ENCODE results near the gene RPL18A. TPM values are rescaled to one million over a fixed set of nuclear protein-coding genes. Genes with fewer than 3 reads are reported as not detected.

The RPL18A gene
- total and polyA plus RNA-seq, 4 donors: 452 to 870 (median 477) TPM

GRCh38 chr19:17811681-17812080 is 48.0 kb upstream of the RPL18A start (continued):
- TF ChIP-seq, protein P1, sequence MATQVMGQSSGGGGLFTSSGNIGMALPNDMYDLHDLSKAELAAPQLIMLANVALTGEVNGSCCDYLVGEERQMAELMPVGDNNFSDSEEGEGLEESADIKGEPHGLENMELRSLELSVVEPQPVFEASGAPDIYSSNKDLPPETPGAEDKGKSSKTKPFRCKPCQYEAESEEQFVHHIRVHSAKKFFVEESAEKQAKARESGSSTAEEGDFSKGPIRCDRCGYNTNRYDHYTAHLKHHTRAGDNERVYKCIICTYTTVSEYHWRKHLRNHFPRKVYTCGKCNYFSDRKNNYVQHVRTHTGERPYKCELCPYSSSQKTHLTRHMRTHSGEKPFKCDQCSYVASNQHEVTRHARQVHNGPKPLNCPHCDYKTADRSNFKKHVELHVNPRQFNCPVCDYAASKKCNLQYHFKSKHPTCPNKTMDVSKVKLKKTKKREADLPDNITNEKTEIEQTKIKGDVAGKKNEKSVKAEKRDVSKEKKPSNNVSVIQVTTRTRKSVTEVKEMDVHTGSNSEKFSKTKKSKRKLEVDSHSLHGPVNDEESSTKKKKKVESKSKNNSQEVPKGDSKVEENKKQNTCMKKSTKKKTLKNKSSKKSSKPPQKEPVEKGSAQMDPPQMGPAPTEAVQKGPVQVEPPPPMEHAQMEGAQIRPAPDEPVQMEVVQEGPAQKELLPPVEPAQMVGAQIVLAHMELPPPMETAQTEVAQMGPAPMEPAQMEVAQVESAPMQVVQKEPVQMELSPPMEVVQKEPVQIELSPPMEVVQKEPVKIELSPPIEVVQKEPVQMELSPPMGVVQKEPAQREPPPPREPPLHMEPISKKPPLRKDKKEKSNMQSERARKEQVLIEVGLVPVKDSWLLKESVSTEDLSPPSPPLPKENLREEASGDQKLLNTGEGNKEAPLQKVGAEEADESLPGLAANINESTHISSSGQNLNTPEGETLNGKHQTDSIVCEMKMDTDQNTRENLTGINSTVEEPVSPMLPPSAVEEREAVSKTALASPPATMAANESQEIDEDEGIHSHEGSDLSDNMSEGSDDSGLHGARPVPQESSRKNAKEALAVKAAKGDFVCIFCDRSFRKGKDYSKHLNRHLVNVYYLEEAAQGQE (IDR thresholded peaks at IDR 0.05): no peak
- TF ChIP-seq NR2F2 (IDR thresholded peaks at IDR 0.05) (no peak), EGR1 (IDR thresholded peaks at IDR 0.05; ENCODE audit: low read depth in 2 of 2) (no peak)

- no peak overlapping the region for H3K27ac ChIP-seq (ENCODE audit: low read depth in 1 of 2, low read length in 2 of 2)
- H3K4me3 ChIP-seq (ENCODE audit: low read depth in 1 of 3, low read length in 3 of 3): no peak overlapping the region
- TF ChIP-seq FOXA2 (IDR thresholded peaks at IDR 0.05) (no peak), YY1 (IDR thresholded peaks at IDR 0.05) (no peak), JUND (IDR thresholded peaks at IDR 0.05) (no peak), TAF1 (conservative IDR thresholded peaks at IDR 0.05) (no peak), HNF4G (IDR thresholded peaks at IDR 0.05) (no peak), RXRA (IDR thresholded peaks at IDR 0.05) (no peak), SP1 (IDR thresholded peaks at IDR 0.05) (no peak), FOXA1 (IDR thresholded peaks at IDR 0.05) (no peak), NR2F2 (IDR thresholded peaks at IDR 0.05) (no peak)
- TF ChIP-seq, protein P1 (IDR thresholded peaks at IDR 0.05): no peak
- TF ChIP-seq, protein P2, sequence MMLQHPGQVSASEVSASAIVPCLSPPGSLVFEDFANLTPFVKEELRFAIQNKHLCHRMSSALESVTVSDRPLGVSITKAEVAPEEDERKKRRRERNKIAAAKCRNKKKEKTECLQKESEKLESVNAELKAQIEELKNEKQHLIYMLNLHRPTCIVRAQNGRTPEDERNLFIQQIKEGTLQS (IDR thresholded peaks at IDR 0.05): no peak
- no peaks in the 10 kb centered on the region for H3K9me3 ChIP-seq (ENCODE audit: control insufficient read depth in 4 of 4, low read length in 3 of 4)
- H3K36me3 ChIP-seq (ENCODE audit: control insufficient read depth in 4 of 4, insufficient read depth in 3 of 4, low read depth in 1 of 4, low read length in 3 of 4): no peaks in the 10 kb centered on the region
- no peaks in the 10 kb centered on the region for H3K4me1 ChIP-seq (ENCODE audit: control insufficient read depth in 4 of 4, insufficient read depth in 4 of 4, low read length in 3 of 4)
- H3K27me3 ChIP-seq (ENCODE audit: control insufficient read depth in 4 of 4, insufficient read depth in 4 of 4, low read length in 3 of 4): peaks cover 0 to 10% (median 2%) of the 10 kb centered on the region in 4 donors
- DNase-seq (ENCODE audit: low spot score): no peak
- H3K9ac ChIP-seq (ENCODE audit: low read depth in 1 of 2, low read length in 2 of 2): no peak overlapping the region
- WGBS: 63% methylated on average over 5 of the region's 5 CpGs
Measured at GRCh38 chr19:17812099-17812498, 47.6 kb upstream of the RPL18A start.

DNA sequence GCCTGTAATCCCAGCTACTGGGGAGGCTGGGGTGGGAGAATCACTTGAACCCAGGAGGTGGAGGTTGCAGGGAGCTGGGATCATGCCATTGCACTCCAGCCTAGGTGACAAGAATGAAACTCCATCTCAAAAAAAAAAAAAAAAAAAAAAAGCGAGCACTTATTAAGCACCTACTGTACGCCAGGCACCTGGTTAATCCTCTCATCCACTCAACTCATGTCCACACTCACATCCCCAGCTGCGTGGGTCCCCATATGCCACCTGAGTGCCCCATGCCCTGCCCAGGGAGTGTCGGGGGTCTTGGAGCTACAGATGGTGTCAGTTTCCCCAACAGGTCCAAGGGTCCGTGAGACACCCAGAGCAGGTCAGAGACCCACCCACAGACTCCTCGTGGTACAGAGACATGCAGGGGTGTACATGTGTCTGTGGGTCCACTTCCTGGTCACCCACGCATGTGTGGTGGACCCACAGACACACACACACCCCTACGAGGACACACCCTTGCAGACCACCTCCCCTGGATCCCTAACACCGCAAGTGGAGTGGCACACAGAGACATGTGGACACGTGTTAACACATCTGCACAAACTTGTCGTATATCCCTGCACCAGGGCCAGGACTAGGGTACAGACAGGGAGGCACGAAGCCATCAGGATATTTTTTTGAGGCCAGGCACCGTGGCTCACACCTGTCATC is 41.9 kb upstream of the RPL18A start:
- H3K27ac ChIP-seq (ENCODE audit: low read depth in 1 of 2, low read length in 2 of 2): no peak overlapping the region
- no peaks in the 10 kb centered on the region for H3K36me3 ChIP-seq (ENCODE audit: control insufficient read depth in 4 of 4, insufficient read depth in 3 of 4, low read depth in 1 of 4, low read length in 3 of 4)
- DNase-seq (ENCODE audit: low spot score): no peak
- peaks cover 0 to 6% (median 0%) of the 10 kb centered on the region in 4 donors for H3K27me3 ChIP-seq (ENCODE audit: control insufficient read depth in 4 of 4, insufficient read depth in 4 of 4, low read length in 3 of 4)
- H3K9ac ChIP-seq (ENCODE audit: low read depth in 1 of 2, low read length in 2 of 2): no peak overlapping the region
- no peak overlapping the region for H3K4me3 ChIP-seq (ENCODE audit: low read depth in 1 of 3, low read length in 3 of 3)
- 69% methylated on average over 13 of the region's 13 CpGs for WGBS
- no peaks in the 10 kb centered on the region for H3K9me3 ChIP-seq (ENCODE audit: control insufficient read depth in 4 of 4, low read length in 3 of 4)
- no peaks in the 10 kb centered on the region for H3K4me1 ChIP-seq (ENCODE audit: control insufficient read depth in 4 of 4, insufficient read depth in 4 of 4, low read length in 3 of 4)
- TF ChIP-seq, protein P2 (IDR thresholded peaks at IDR 0.05): no peak
- TF ChIP-seq SP1 (IDR thresholded peaks at IDR 0.05) (no peak), NR2F2 (IDR thresholded peaks at IDR 0.05) (no peak), GABPA (IDR thresholded peaks at IDR 0.05 in 1 of 2, conservative IDR thresholded peaks at IDR 0.05 in 1 of 2) (no peak), FOXA2 (IDR thresholded peaks at IDR 0.05) (no peak), MAX (IDR thresholded peaks at IDR 0.05) (no peak), HNF4A (conservative IDR thresholded peaks at IDR 0.05) (no peak), YY1 (IDR thresholded peaks at IDR 0.05) (no peak), RAD21 (IDR thresholded peaks at IDR 0.05) (no peak), FOXA1 (IDR thresholded peaks at IDR 0.05) (no peak), TAF1 (conservative IDR thresholded peaks at IDR 0.05) (no peak), HNF4G (IDR thresholded peaks at IDR 0.05) (no peak)
- TF ChIP-seq, protein P1 (IDR thresholded peaks at IDR 0.05): no peak
